GM12891 (cell line): ENCODE measurements around the gene GJE1.

Experiments used
- POLR2A ChIP-seq: IDR thresholded peaks from 2 replicates; pipeline ENCODE4 v1.6.1; 2011; ENCODE audit warnings: low read depth, low read length, control low read depth
- POLR2AphosphoS5 ChIP-seq: IDR thresholded peaks from 2 replicates; pipeline ENCODE4 v1.6.1; 2011; ENCODE audit warnings: low read depth, low read length, control low read depth
- TAF1 ChIP-seq: IDR thresholded peaks from 2 replicates; pipeline ENCODE4 v1.6.1; 2011; ENCODE audit warnings: low read depth, low read length, control low read depth

GRCh38 chr6:142088858-142089216, 43.9 kb upstream of the GJE1 start:
- TF ChIP-seq POLR2A (no peak), TAF1 (no peak), POLR2AphosphoS5 (no peak)
